ENCODE measurements around the gene NPIPA1.
"Not testable (repeated sequence)": the region's sequence is repeated elsewhere in the genome, so short reads cannot be mapped to it uniquely, and the experiment has no call there.

Gene NPIPA1

GRCh38 chr16:14919837-14920600, 17.2 kb upstream of the NPIPA1 start:
- intact Hi-C loops (cut with DNase I; ENCODE audit: low total_unique reads); H3K9me3 ChIP-seq; H3K4me1 ChIP-seq; H3K36me3 ChIP-seq; H3K27ac ChIP-seq; H3K4me3 ChIP-seq; H3K27me3 ChIP-seq: not testable (repeated sequence)
- peak; percentile 21 to 65 for DNase-seq

- H3K27ac ChIP-seq; H3K4me3 ChIP-seq; H3K9me3 ChIP-seq; H3K4me1 ChIP-seq; H3K36me3 ChIP-seq; intact Hi-C loops (cut with DNase I; ENCODE audit: low total_unique reads); H3K27me3 ChIP-seq: not testable (repeated sequence)
- peak in 1 of 2 donors; percentile 21 for DNase-seq
Measured at GRCh38 chr16:14922285-14922684, 15.0 kb upstream of the NPIPA1 start.

GRCh38 chr16:14922968-14923367, 14.3 kb upstream of the NPIPA1 start:
- DNase-seq, result peak; percentile 16 to 48
- H3K4me1 ChIP-seq; H3K27me3 ChIP-seq; H3K4me3 ChIP-seq; H3K9me3 ChIP-seq; H3K36me3 ChIP-seq; H3K27ac ChIP-seq; intact Hi-C loops (cut with DNase I; ENCODE audit: low total_unique reads): not testable (repeated sequence)

GRCh38 chr16:14923394-14924088, 13.7 kb upstream of the NPIPA1 start:
- H3K27me3 ChIP-seq; H3K4me1 ChIP-seq; H3K27ac ChIP-seq; H3K4me3 ChIP-seq; intact Hi-C loops (cut with DNase I; ENCODE audit: low total_unique reads); H3K9me3 ChIP-seq: not testable (repeated sequence)
- peak; percentile 16 to 61 for DNase-seq
- H3K36me3 ChIP-seq, result peaks cover 3 to 10% (median 4%) of the 10 kb centered on the region in 3 donors

GRCh38 chr16:14924359-14924758, 12.9 kb upstream of the NPIPA1 start:
- H3K4me3 ChIP-seq; intact Hi-C loops (cut with DNase I; ENCODE audit: low total_unique reads); DNase-seq; H3K27me3 ChIP-seq; H3K9me3 ChIP-seq; H3K4me1 ChIP-seq; H3K27ac ChIP-seq: not testable (repeated sequence)
- peaks cover 3 to 10% (median 4%) of the 10 kb centered on the region in 3 donors for H3K36me3 ChIP-seq

GRCh38 chr16:14924982-14925381, 12.3 kb upstream of the NPIPA1 start:
- H3K9me3 ChIP-seq; H3K4me3 ChIP-seq; intact Hi-C loops (cut with DNase I; ENCODE audit: low total_unique reads); H3K27ac ChIP-seq; H3K4me1 ChIP-seq; H3K27me3 ChIP-seq: not testable (repeated sequence)
- peak in 1 of 2 donors; percentile 48 for DNase-seq
- peaks cover 3 to 10% (median 4%) of the 10 kb centered on the region in 3 donors for H3K36me3 ChIP-seq

- H3K4me3 ChIP-seq; H3K27me3 ChIP-seq; intact Hi-C loops (cut with DNase I; ENCODE audit: low total_unique reads); H3K9me3 ChIP-seq; H3K27ac ChIP-seq; H3K4me1 ChIP-seq: not testable (repeated sequence)
- peaks cover 7 to 11% (median 7%) of the 10 kb centered on the region in 3 donors for H3K36me3 ChIP-seq
- DNase-seq, result peak; percentile 22 to 73
Measured at GRCh38 chr16:14928064-14928714, 9.1 kb upstream of the NPIPA1 start.

GRCh38 chr16:14929176-14929575, 8.1 kb upstream of the NPIPA1 start:
- H3K27me3 ChIP-seq; H3K36me3 ChIP-seq; H3K4me1 ChIP-seq; H3K4me3 ChIP-seq; H3K27ac ChIP-seq; intact Hi-C loops (cut with DNase I; ENCODE audit: low total_unique reads); H3K9me3 ChIP-seq: not testable (repeated sequence)
- DNase-seq, result peak in 1 of 2 donors; percentile 25

- DNase-seq; H3K4me1 ChIP-seq; H3K4me3 ChIP-seq; H3K27ac ChIP-seq; H3K36me3 ChIP-seq; intact Hi-C loops (cut with DNase I; ENCODE audit: low total_unique reads); H3K27me3 ChIP-seq; H3K9me3 ChIP-seq: not testable (repeated sequence)
Measured at GRCh38 chr16:14930246-14930645, 7.0 kb upstream of the NPIPA1 start.

- H3K9me3 ChIP-seq; H3K4me3 ChIP-seq; H3K27ac ChIP-seq; intact Hi-C loops (cut with DNase I; ENCODE audit: low total_unique reads); H3K4me1 ChIP-seq; H3K27me3 ChIP-seq: not testable (repeated sequence)
- peak in 1 of 2 donors; percentile 33 for DNase-seq
- peaks cover 7 to 12% (median 9%) of the 10 kb centered on the region in 3 donors for H3K36me3 ChIP-seq
Measured at GRCh38 chr16:14930971-14931370, 6.3 kb upstream of the NPIPA1 start.

- peaks cover 7 to 12% (median 9%) of the 10 kb centered on the region in 3 donors for H3K36me3 ChIP-seq
- H3K9me3 ChIP-seq; H3K27me3 ChIP-seq; intact Hi-C loops (cut with DNase I; ENCODE audit: low total_unique reads); H3K4me3 ChIP-seq; H3K4me1 ChIP-seq; H3K27ac ChIP-seq: not testable (repeated sequence)
- DNase-seq, result peak in 1 of 2 donors; percentile 54
Measured at GRCh38 chr16:14932581-14933375, 4.5 kb upstream of the NPIPA1 start.

- H3K4me3 ChIP-seq; H3K9me3 ChIP-seq; H3K4me1 ChIP-seq; H3K27me3 ChIP-seq; intact Hi-C loops (cut with DNase I; ENCODE audit: low total_unique reads); H3K36me3 ChIP-seq; H3K27ac ChIP-seq: not testable (repeated sequence)
- DNase-seq, result peak in 1 of 2 donors; percentile 31
Measured at GRCh38 chr16:14937994-14938393, 751 bp downstream of the NPIPA1 start.

GRCh38 chr16:14942686-14943085, 5.4 kb downstream of the NPIPA1 start:
- H3K4me3 ChIP-seq; DNase-seq; H3K4me1 ChIP-seq; H3K27me3 ChIP-seq; H3K27ac ChIP-seq; H3K36me3 ChIP-seq; H3K9me3 ChIP-seq; intact Hi-C loops (cut with DNase I; ENCODE audit: low total_unique reads): not testable (repeated sequence)

All from tibial artery (tissue), 4 donors.